Panc1 (cell line): ENCODE measurements around the gene VSTM2L. TPM values are rescaled to one million over a fixed set of nuclear protein-coding genes. Genes with fewer than 3 reads are reported as not detected.

ENCODE experiments used
- ATAC-seq: fragments of 200-7000 bp; cut with Tn5 transposase; 2 replicates; pipeline ENCODE4 v1.9.1; 2020; ENCODE audit warnings: mild to moderate bottlenecking, moderate library complexity
- BruUV-seq: library from RNA; stranded (reverse); fragments of 400-500 nt; replicated peaks from 2 replicates; lab custom pipeline; 2021; lab: Mats Ljungman, UMichigan
- CTCF ChIA-PET: fragments of 300-600 bp; sonication (Branson Sonifier 250); formaldehyde crosslinking; loops from one replicate; lab custom pipeline; 2022; ENCODE audit warnings: antibody characterized with exemption; lab: Charles Lee
- POLR2A ChIA-PET: fragments of 300-600 bp; sonication (Branson Sonifier 250); formaldehyde crosslinking; loops from one replicate; lab custom pipeline; 2022; ENCODE audit warnings: antibody characterized with exemption; lab: Charles Lee
- DNase-seq: peaks from one replicate; pipeline ENCODE4 v3.0.0-alpha.2; 2010; ENCODE audit warnings: low read depth, low spot score
- H3K27ac ChIP-seq: 2 replicates; pipeline ENCODE4 v1.5.1; 2011; ENCODE audit warnings: mild to moderate bottlenecking, low read length, inconsistent platforms
- H3K27me3 ChIP-seq: fragments of 200-500 bp; sonication (Bioruptor generic); 2 replicates; pipeline ENCODE4 v1.6.0; 2014; ENCODE audit warnings: low read length, inconsistent platforms; ENCODE audit not compliant: control insufficient read depth, insufficient read depth
- H3K36me3 ChIP-seq: fragments of 200-500 bp; sonication (Bioruptor generic); 2 replicates; pipeline ENCODE4 v1.5.1; 2014; ENCODE audit warnings: inconsistent platforms, mild to moderate bottlenecking, low read length, moderate library complexity; ENCODE audit not compliant: control insufficient read depth, insufficient read depth
- H3K4me1 ChIP-seq: 2 replicates; pipeline ENCODE4 v1.5.1; 2011; ENCODE audit warnings: inconsistent platforms, mild to moderate bottlenecking, low read length, moderate library complexity; ENCODE audit not compliant: control insufficient read depth, insufficient read depth
- H3K4me3 ChIP-seq, 2 experiments: 2 replicates each; pipeline ENCODE4 v1.5.1; 2011 to 2012; ENCODE audit warnings: low read depth in 2 of 2, low read length in 2 of 2, mild to moderate bottlenecking in 2 of 2, inconsistent platforms in 1 of 2, moderate library complexity in 1 of 2
- H3K9me3 ChIP-seq: fragments of 200-500 bp; sonication (Bioruptor generic); 2 replicates; pipeline ENCODE4 v1.5.1; 2014; ENCODE audit warnings: low read depth, mild to moderate bottlenecking, inconsistent platforms, low read length, moderate library complexity; ENCODE audit not compliant: control insufficient read depth, insufficient read depth
- CTCF ChIP-seq: fragments of 450-650 bp; IDR thresholded peaks from 2 replicates; pipeline ENCODE4 v1.5.1; 2017; ENCODE audit warnings: mild to moderate bottlenecking
- POLR2AphosphoS5 ChIP-seq: IDR thresholded peaks from 2 replicates; pipeline ENCODE4 v1.6.1; 2012; ENCODE audit warnings: mild to moderate bottlenecking, low read depth, low read length, moderate library complexity
- REST ChIP-seq, 2 experiments: IDR thresholded peaks; 2 replicates each; pipeline ENCODE4 v1.6.1; 2011 to 2012; ENCODE audit warnings: low read depth in 2 of 2, control low read depth in 1 of 2, low read length in 1 of 2, mild to moderate bottlenecking in 1 of 2, moderate library complexity in 1 of 2; ENCODE audit not compliant: insufficient read depth in 1 of 2
- SIN3A ChIP-seq: IDR thresholded peaks from 2 replicates; pipeline ENCODE4 v1.6.1; 2012; ENCODE audit warnings: low read depth, mild to moderate bottlenecking, low read length, moderate library complexity, borderline replicate concordance; ENCODE audit not compliant: insufficient read depth
- TCF7L2 ChIP-seq: IDR thresholded peaks from 2 replicates; pipeline ENCODE4 v1.6.1; 2011; ENCODE audit warnings: mild to moderate bottlenecking, low read depth, low read length, inconsistent platforms
- in situ Hi-C: cut with HindIII; loops from 2 replicates; pipeline ENCODE4 v1.10.0; 2016; ENCODE audit warnings: low sequenced_read_pairs, low pct_unique_long_range_greater_than_20kb
- intact Hi-C: fragments of 100-400 bp; cut with micrococcal nuclease; formaldehyde crosslinking; loops from one replicate; pipeline ENCODE4 v1.10.0; 2022; ENCODE audit not compliant: unreplicated experiment
- total RNA-seq: library from RNA; stranded (reverse); gene quantifications from one replicate; pipeline ENCODE4 v1.2.1, GENCODE V29; 2021; ENCODE audit not compliant: unreplicated experiment

Gene VSTM2L
- total RNA-seq, 1 experiment from 2014 or later = 16.0 TPM

- intact Hi-C loops = no loop called here
- CTCF ChIA-PET = no interaction called here
Observed at GRCh38 chr20:37968841-37969401, 66.0 kb downstream of the VSTM2L start.

More at GRCh38 chr20:37968841-37969401, 66.0 kb downstream of the VSTM2L start:
- POLR2A ChIA-PET = no interaction called here
- H3K4me3 ChIP-seq = no peak overlapping the region
- in situ Hi-C loops = no loop called here
- ATAC-seq = no peak
- no TSS peak for BruUV-seq
- DNase-seq = no peak
- H3K27ac ChIP-seq = no peak overlapping the region
- H3K36me3 ChIP-seq = no peaks in the 10 kb centered on the region
- no peaks in the 10 kb centered on the region for H3K4me1 ChIP-seq
- H3K9me3 ChIP-seq = no peaks in the 10 kb centered on the region
- TF ChIP-seq POLR2AphosphoS5 (no peak), TCF7L2 (no peak), SIN3A (no peak), REST (IDR thresholded peaks at IDR 0.05; ENCODE audit: insufficient read depth in 1 of 2, low read depth in 2 of 2, low read length in 1 of 2) (no peak), CTCF (no peak)
- H3K27me3 ChIP-seq = no peaks in the 10 kb centered on the region
